ENCODE measurements around the gene FYB1. TPM values are rescaled to one million over a fixed set of nuclear protein-coding genes. Genes with fewer than 3 reads are reported as not detected.

Gene FYB1
- total and polyA plus RNA-seq, 2 of the 4 experiments (the other 2 are of a cell fraction): not detected

DNA sequence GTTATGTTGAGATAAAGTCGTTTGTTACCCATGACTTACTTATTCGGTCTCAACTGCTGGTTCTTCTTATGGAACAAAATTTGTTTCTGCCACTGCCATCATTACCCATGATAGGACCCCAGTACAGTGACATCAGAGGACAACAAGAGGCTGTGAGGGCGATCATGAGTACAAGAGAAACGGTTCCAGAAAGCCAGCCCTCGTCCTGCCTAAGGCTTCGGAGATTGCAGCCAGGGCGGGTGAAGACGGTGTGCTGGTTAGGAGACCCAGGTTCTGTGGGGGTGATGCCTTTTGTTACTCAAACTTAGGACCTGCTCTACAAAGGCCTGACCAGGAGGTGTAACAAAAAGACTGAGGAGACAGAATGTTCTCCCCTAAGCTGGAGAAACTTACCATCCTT lies 10.9 kb downstream of the FYB1 start:
- no TSS peak for BruUV-seq (replicated peaks)
- CTCF ChIA-PET: interaction anchor here (0.6 to 1.4 kb wide), 2 partner anchors 9 to 10 kb away, joined by 3 read pairs; no protein-coding TSS in a partner anchor

More for the DNA sequence above, 10.9 kb downstream of the FYB1 start:
- H3K56ac ChIP-seq (ENCODE audit: extremely low read depth, insufficient read depth, low read length): no peak overlapping the region
- H4K91ac ChIP-seq (ENCODE audit: insufficient read depth, low read depth, low read length): no peak overlapping the region
- H2AK9ac ChIP-seq (replicated peaks; ENCODE audit: low read depth, low read length, poor library complexity): no peak overlapping the region
- ATAC-seq (ENCODE audit: low read depth): no peak
- TF ChIP-seq MXI1 (IDR thresholded peaks at IDR 0.05; ENCODE audit: borderline replicate concordance, low read depth, low read length) (no peak), BHLHE40 (IDR thresholded peaks at IDR 0.05; ENCODE audit: low read depth, low read length) (no peak), MAFK (IDR thresholded peaks at IDR 0.05; ENCODE audit: low read depth, low read length) (no peak), RFX5 (IDR thresholded peaks at IDR 0.05; ENCODE audit: low read depth, low read length) (no peak), FOS (IDR thresholded peaks at IDR 0.05; ENCODE audit: low read depth, low read length) (no peak), POLR2A (IDR thresholded peaks at IDR 0.05; ENCODE audit: low read depth, low read length) (no peak), CHD1 (IDR thresholded peaks at IDR 0.05; ENCODE audit: low read depth, low read length) (no peak), NFE2L2 (IDR thresholded peaks at IDR 0.05; ENCODE audit: low read depth, low read length) (no peak), RCOR1 (IDR thresholded peaks at IDR 0.05; ENCODE audit: insufficient replicate concordance, low read length) (no peak), SMC3 (IDR thresholded peaks at IDR 0.05; ENCODE audit: low read depth, low read length) (no peak), CEBPB (IDR thresholded peaks at IDR 0.05; ENCODE audit: low read depth, low read length) (no peak), RAD21 (IDR thresholded peaks at IDR 0.05; ENCODE audit: low read length) (no peak), MAZ (IDR thresholded peaks at IDR 0.05; ENCODE audit: borderline replicate concordance, low read depth, low read length) (no peak)
- TF ChIP-seq, protein P1, sequence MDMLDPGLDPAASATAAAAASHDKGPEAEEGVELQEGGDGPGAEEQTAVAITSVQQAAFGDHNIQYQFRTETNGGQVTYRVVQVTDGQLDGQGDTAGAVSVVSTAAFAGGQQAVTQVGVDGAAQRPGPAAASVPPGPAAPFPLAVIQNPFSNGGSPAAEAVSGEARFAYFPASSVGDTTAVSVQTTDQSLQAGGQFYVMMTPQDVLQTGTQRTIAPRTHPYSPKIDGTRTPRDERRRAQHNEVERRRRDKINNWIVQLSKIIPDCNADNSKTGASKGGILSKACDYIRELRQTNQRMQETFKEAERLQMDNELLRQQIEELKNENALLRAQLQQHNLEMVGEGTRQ (IDR thresholded peaks at IDR 0.05; ENCODE audit: low read depth, low read length): no peak
- TF ChIP-seq, protein P2, sequence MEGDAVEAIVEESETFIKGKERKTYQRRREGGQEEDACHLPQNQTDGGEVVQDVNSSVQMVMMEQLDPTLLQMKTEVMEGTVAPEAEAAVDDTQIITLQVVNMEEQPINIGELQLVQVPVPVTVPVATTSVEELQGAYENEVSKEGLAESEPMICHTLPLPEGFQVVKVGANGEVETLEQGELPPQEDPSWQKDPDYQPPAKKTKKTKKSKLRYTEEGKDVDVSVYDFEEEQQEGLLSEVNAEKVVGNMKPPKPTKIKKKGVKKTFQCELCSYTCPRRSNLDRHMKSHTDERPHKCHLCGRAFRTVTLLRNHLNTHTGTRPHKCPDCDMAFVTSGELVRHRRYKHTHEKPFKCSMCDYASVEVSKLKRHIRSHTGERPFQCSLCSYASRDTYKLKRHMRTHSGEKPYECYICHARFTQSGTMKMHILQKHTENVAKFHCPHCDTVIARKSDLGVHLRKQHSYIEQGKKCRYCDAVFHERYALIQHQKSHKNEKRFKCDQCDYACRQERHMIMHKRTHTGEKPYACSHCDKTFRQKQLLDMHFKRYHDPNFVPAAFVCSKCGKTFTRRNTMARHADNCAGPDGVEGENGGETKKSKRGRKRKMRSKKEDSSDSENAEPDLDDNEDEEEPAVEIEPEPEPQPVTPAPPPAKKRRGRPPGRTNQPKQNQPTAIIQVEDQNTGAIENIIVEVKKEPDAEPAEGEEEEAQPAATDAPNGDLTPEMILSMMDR (conservative IDR thresholded peaks at IDR 0.05; ENCODE audit: low read depth, low read length): no peak
- TF ChIP-seq, protein P3, sequence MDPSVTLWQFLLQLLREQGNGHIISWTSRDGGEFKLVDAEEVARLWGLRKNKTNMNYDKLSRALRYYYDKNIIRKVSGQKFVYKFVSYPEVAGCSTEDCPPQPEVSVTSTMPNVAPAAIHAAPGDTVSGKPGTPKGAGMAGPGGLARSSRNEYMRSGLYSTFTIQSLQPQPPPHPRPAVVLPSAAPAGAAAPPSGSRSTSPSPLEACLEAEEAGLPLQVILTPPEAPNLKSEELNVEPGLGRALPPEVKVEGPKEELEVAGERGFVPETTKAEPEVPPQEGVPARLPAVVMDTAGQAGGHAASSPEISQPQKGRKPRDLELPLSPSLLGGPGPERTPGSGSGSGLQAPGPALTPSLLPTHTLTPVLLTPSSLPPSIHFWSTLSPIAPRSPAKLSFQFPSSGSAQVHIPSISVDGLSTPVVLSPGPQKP (IDR thresholded peaks at IDR 0.05; ENCODE audit: borderline replicate concordance, low read depth, low read length): no peak
- H3K4me1 ChIP-seq (ENCODE audit: control insufficient read depth, insufficient read depth, low read length): no peaks in the 10 kb centered on the region
- no peak overlapping the region for H3K9ac ChIP-seq (ENCODE audit: low read depth, low read length)
- H3K27me3 ChIP-seq (ENCODE audit: control insufficient read depth, insufficient read depth, low read length): peaks cover 6% of the 10 kb centered on the region
- DNase-seq: no peak
- dilution Hi-C loops (cut with HindIII; ENCODE audit: low sequenced_read_pairs, unreplicated experiment) (no loop called here), in situ Hi-C loops (cut with MboI; ENCODE audit: low sequenced_read_pairs) (loop anchor here (25.0 kb wide), 1 partner anchor 354 kb away; no protein-coding TSS in a partner anchor), intact Hi-C loops (cut with micrococcal nuclease) (no loop called here)
- H3K23ac ChIP-seq (ENCODE audit: low read depth, low read length): no peak overlapping the region
- no peak overlapping the region for H4K8ac ChIP-seq (ENCODE audit: low read depth in 2 of 2, low read length in 2 of 2)
- H3K4ac ChIP-seq (ENCODE audit: low read depth, low read length): no peak overlapping the region
- no peak overlapping the region for H2BK20ac ChIP-seq (ENCODE audit: low read depth, low read length)
- no peak overlapping the region for H2BK120ac ChIP-seq (ENCODE audit: low read depth, low read length)
- no peak overlapping the region for H3K27ac ChIP-seq (ENCODE audit: insufficient read depth, low read length)
- H3K18ac ChIP-seq (ENCODE audit: low read depth, low read length): no peak overlapping the region
- no peaks in the 10 kb centered on the region for H3K36me3 ChIP-seq (ENCODE audit: control insufficient read depth, insufficient read depth, low read length)
- no peaks in the 10 kb centered on the region for H3K79me1 ChIP-seq (ENCODE audit: low read depth in 1 of 2, low read length in 2 of 2)
- no peaks in the 10 kb centered on the region for H3K9me3 ChIP-seq (ENCODE audit: control insufficient read depth, insufficient read depth, low read length)
- H3K9me1 ChIP-seq (ENCODE audit: insufficient read depth, low read length): no peaks in the 10 kb centered on the region
- POLR2A ChIA-PET (ENCODE audit: unreplicated experiment): no interaction called here
- no peak overlapping the region for H2AK5ac ChIP-seq (ENCODE audit: low read depth, low read length)
- no peak overlapping the region for H3K4me2 ChIP-seq (ENCODE audit: low read depth, low read length)
- no peak overlapping the region for H2BK5ac ChIP-seq (ENCODE audit: low read depth, low read length, poor library complexity, severe bottlenecking)
- H3K14ac ChIP-seq (replicated peaks; ENCODE audit: low read depth, low read length): no peak overlapping the region
- H2BK15ac ChIP-seq (ENCODE audit: low read depth, low read length): no peak overlapping the region
- no CpG with 5 or more reads among the region's 8 CpGs for WGBS, 2 experiments (ENCODE audit: extremely low coverage in 2 of 2, insufficient read length in 1 of 2)
- H4K5ac ChIP-seq (ENCODE audit: low read depth, low read length): no peak overlapping the region
- H3K4me3 ChIP-seq (ENCODE audit: insufficient read depth, low read depth, low read length): no peak overlapping the region
- no peaks in the 10 kb centered on the region for H4K20me1 ChIP-seq (ENCODE audit: insufficient read depth, low read length)
- no peak overlapping the region for H2AFZ ChIP-seq (replicated peaks; ENCODE audit: low read length, poor library complexity)
